Panc1 (cell line): ENCODE data around the gene CDCA7L. TPM values are rescaled to one million over a fixed set of nuclear protein-coding genes. Genes with fewer than 3 reads are reported as not detected.
"Not testable (repeated sequence)": the region's sequence is repeated elsewhere in the genome, so short reads cannot be mapped to it uniquely, and the experiment has no call there.

ENCODE experiments used
- ATAC-seq: fragments of 200-7000 bp; cut with Tn5 transposase; 2 replicates; pipeline ENCODE4 v1.9.1; 2020; ENCODE audit warnings: mild to moderate bottlenecking, moderate library complexity
- BruUV-seq: library from RNA; stranded (reverse); fragments of 400-500 nt; replicated peaks from 2 replicates; lab custom pipeline; 2021; lab: Mats Ljungman, UMichigan
- CTCF ChIA-PET: fragments of 300-600 bp; sonication (Branson Sonifier 250); formaldehyde crosslinking; loops from one replicate; lab custom pipeline; 2022; ENCODE audit warnings: antibody characterized with exemption; lab: Charles Lee
- POLR2A ChIA-PET: fragments of 300-600 bp; sonication (Branson Sonifier 250); formaldehyde crosslinking; loops from one replicate; lab custom pipeline; 2022; ENCODE audit warnings: antibody characterized with exemption; lab: Charles Lee
- DNase-seq: peaks from one replicate; pipeline ENCODE4 v3.0.0-alpha.2; 2010; ENCODE audit warnings: low read depth, low spot score
- H3K27ac ChIP-seq: 2 replicates; pipeline ENCODE4 v1.5.1; 2011; ENCODE audit warnings: mild to moderate bottlenecking, low read length, inconsistent platforms
- H3K27me3 ChIP-seq: fragments of 200-500 bp; sonication (Bioruptor generic); 2 replicates; pipeline ENCODE4 v1.6.0; 2014; ENCODE audit warnings: low read length, inconsistent platforms; ENCODE audit not compliant: control insufficient read depth, insufficient read depth
- H3K36me3 ChIP-seq: fragments of 200-500 bp; sonication (Bioruptor generic); 2 replicates; pipeline ENCODE4 v1.5.1; 2014; ENCODE audit warnings: inconsistent platforms, mild to moderate bottlenecking, low read length, moderate library complexity; ENCODE audit not compliant: control insufficient read depth, insufficient read depth
- H3K4me1 ChIP-seq: 2 replicates; pipeline ENCODE4 v1.5.1; 2011; ENCODE audit warnings: inconsistent platforms, mild to moderate bottlenecking, low read length, moderate library complexity; ENCODE audit not compliant: control insufficient read depth, insufficient read depth
- H3K4me3 ChIP-seq, 2 experiments: 2 replicates each; pipeline ENCODE4 v1.5.1; 2011 to 2012; ENCODE audit warnings: low read depth in 2 of 2, low read length in 2 of 2, mild to moderate bottlenecking in 2 of 2, inconsistent platforms in 1 of 2, moderate library complexity in 1 of 2
- H3K9me3 ChIP-seq: fragments of 200-500 bp; sonication (Bioruptor generic); 2 replicates; pipeline ENCODE4 v1.5.1; 2014; ENCODE audit warnings: low read depth, mild to moderate bottlenecking, inconsistent platforms, low read length, moderate library complexity; ENCODE audit not compliant: control insufficient read depth, insufficient read depth
- POLR2AphosphoS5 ChIP-seq: IDR thresholded peaks from 2 replicates; pipeline ENCODE4 v1.6.1; 2012; ENCODE audit warnings: mild to moderate bottlenecking, low read depth, low read length, moderate library complexity
- SIN3A ChIP-seq: IDR thresholded peaks from 2 replicates; pipeline ENCODE4 v1.6.1; 2012; ENCODE audit warnings: low read depth, mild to moderate bottlenecking, low read length, moderate library complexity, borderline replicate concordance; ENCODE audit not compliant: insufficient read depth
- TCF7L2 ChIP-seq: IDR thresholded peaks from 2 replicates; pipeline ENCODE4 v1.6.1; 2011; ENCODE audit warnings: mild to moderate bottlenecking, low read depth, low read length, inconsistent platforms
- in situ Hi-C: cut with HindIII; loops from 2 replicates; pipeline ENCODE4 v1.10.0; 2016; ENCODE audit warnings: low sequenced_read_pairs, low pct_unique_long_range_greater_than_20kb
- intact Hi-C: fragments of 100-400 bp; cut with micrococcal nuclease; formaldehyde crosslinking; loops from one replicate; pipeline ENCODE4 v1.10.0; 2022; ENCODE audit not compliant: unreplicated experiment
- total RNA-seq: library from RNA; stranded (reverse); gene quantifications from one replicate; pipeline ENCODE4 v1.2.1, GENCODE V29; 2021; ENCODE audit not compliant: unreplicated experiment
- TF ChIP-seq, protein P1 (sequence below): fragments of 450-650 bp; IDR thresholded peaks from 2 replicates; pipeline ENCODE4 v1.5.1; 2017; ENCODE audit warnings: mild to moderate bottlenecking
- TF ChIP-seq, protein P2 (sequence below), 2 experiments: IDR thresholded peaks; 2 replicates each; pipeline ENCODE4 v1.6.1; 2011 to 2012; ENCODE audit warnings: low read depth in 2 of 2, control low read depth in 1 of 2, low read length in 1 of 2, mild to moderate bottlenecking in 1 of 2, moderate library complexity in 1 of 2; ENCODE audit not compliant: insufficient read depth in 1 of 2

Gene CDCA7L
- total RNA-seq, 1 experiment from 2014 or later: 46.1 TPM

DNA sequence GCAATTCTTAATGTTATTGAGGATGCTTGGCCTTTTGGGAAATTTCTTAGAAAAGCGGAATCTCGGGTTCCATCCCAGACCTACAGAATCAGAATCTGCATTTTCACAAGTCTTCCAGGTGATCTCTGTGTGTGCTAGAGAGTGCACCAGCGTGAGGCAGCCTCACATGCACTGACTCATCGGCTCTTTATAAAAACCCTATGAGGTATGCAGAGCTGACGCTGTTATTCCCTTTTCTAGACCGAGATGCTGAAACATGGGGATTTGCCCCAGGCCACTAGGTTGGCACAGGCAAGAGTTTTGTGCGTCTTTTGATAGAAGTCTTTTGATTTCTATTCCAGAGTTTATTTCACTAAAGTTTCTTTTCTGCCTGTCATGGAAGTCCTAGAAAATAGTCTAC, 61.2 kb downstream of the CDCA7L start:
- H3K4me1 ChIP-seq: no peaks in the 10 kb centered on the region
- intact Hi-C loops (no loop called here), in situ Hi-C loops (no loop called here)
- H3K27ac ChIP-seq: no peak overlapping the region
- H3K27me3 ChIP-seq: peaks cover 4% of the 10 kb centered on the region; the same call in 1 of the 2 replicates
- no peaks in the 10 kb centered on the region for H3K36me3 ChIP-seq
- ChIA-PET POLR2A (no interaction called here), CTCF (no interaction called here)
- no peak for ATAC-seq
- H3K4me3 ChIP-seq: no peak overlapping the region
- BruUV-seq: no TSS peak
- TF ChIP-seq, protein P1, sequence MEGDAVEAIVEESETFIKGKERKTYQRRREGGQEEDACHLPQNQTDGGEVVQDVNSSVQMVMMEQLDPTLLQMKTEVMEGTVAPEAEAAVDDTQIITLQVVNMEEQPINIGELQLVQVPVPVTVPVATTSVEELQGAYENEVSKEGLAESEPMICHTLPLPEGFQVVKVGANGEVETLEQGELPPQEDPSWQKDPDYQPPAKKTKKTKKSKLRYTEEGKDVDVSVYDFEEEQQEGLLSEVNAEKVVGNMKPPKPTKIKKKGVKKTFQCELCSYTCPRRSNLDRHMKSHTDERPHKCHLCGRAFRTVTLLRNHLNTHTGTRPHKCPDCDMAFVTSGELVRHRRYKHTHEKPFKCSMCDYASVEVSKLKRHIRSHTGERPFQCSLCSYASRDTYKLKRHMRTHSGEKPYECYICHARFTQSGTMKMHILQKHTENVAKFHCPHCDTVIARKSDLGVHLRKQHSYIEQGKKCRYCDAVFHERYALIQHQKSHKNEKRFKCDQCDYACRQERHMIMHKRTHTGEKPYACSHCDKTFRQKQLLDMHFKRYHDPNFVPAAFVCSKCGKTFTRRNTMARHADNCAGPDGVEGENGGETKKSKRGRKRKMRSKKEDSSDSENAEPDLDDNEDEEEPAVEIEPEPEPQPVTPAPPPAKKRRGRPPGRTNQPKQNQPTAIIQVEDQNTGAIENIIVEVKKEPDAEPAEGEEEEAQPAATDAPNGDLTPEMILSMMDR: no peak
- TF ChIP-seq TCF7L2 (no peak), POLR2AphosphoS5 (no peak), SIN3A (no peak)
- TF ChIP-seq, protein P2, sequence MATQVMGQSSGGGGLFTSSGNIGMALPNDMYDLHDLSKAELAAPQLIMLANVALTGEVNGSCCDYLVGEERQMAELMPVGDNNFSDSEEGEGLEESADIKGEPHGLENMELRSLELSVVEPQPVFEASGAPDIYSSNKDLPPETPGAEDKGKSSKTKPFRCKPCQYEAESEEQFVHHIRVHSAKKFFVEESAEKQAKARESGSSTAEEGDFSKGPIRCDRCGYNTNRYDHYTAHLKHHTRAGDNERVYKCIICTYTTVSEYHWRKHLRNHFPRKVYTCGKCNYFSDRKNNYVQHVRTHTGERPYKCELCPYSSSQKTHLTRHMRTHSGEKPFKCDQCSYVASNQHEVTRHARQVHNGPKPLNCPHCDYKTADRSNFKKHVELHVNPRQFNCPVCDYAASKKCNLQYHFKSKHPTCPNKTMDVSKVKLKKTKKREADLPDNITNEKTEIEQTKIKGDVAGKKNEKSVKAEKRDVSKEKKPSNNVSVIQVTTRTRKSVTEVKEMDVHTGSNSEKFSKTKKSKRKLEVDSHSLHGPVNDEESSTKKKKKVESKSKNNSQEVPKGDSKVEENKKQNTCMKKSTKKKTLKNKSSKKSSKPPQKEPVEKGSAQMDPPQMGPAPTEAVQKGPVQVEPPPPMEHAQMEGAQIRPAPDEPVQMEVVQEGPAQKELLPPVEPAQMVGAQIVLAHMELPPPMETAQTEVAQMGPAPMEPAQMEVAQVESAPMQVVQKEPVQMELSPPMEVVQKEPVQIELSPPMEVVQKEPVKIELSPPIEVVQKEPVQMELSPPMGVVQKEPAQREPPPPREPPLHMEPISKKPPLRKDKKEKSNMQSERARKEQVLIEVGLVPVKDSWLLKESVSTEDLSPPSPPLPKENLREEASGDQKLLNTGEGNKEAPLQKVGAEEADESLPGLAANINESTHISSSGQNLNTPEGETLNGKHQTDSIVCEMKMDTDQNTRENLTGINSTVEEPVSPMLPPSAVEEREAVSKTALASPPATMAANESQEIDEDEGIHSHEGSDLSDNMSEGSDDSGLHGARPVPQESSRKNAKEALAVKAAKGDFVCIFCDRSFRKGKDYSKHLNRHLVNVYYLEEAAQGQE (IDR thresholded peaks at IDR 0.05; ENCODE audit: insufficient read depth in 1 of 2, low read depth in 2 of 2, low read length in 1 of 2): no peak
- H3K9me3 ChIP-seq: no peaks in the 10 kb centered on the region
- no peak for DNase-seq

DNA sequence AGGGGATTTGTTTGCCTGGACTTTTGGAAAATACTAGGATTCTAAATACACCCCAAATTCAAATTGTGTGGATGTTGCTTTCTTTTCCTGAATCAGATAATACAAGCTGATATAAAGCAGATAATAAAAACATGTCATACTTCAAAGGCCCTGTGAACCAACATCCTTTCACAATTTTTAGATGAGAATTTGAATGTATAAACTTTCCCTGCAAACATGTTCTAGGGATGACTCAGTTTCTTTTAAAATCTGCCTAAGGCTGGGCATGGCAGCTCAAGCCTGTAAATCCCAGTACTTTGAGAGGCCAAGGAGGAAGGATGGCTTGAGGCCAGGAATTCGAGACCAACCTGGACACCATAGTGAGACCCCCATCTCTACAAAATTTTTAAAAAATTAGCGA, 62.2 kb downstream of the CDCA7L start:
- H3K9me3 ChIP-seq, CTCF ChIA-PET, H3K27me3 ChIP-seq, H3K4me1 ChIP-seq, ATAC-seq, in situ Hi-C loops, DNase-seq, H3K27ac ChIP-seq, H3K36me3 ChIP-seq, intact Hi-C loops, POLR2A ChIA-PET, BruUV-seq, H3K4me3 ChIP-seq: not testable (repeated sequence)

DNA sequence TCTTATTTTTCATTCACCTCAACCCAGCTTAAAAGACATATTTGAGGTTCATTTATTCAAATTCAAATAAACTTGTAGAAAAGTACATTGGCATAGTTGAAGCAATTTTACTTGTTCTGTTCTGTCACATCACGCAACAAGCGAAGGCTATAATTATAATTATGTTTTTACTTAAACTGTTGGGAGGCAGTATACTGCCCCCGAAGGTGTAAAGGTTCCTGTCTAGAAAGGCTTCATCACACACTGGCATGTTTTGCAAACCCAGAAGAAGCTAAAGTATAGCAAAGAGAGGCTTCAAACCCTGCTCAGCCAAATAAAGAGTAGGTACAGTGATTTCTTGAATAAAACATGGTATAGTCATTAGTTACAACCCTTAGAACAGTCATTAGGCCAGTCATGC, 62.6 kb downstream of the CDCA7L start:
- ChIA-PET CTCF (no interaction called here), POLR2A (no interaction called here)
- Histone ChIP-seq H3K4me1 (no peaks in the 10 kb centered on the region), H3K36me3 (no peaks in the 10 kb centered on the region), H3K9me3 (no peaks in the 10 kb centered on the region), H3K27me3 (peaks cover 4% of the 10 kb centered on the region; the same call in 1 of the 2 replicates), H3K4me3 (no peak overlapping the region), H3K27ac (no peak overlapping the region)
- DNase-seq (no peak), ATAC-seq (no peak)
- no TSS peak for BruUV-seq
- intact Hi-C loops (no loop called here), in situ Hi-C loops (no loop called here)
- TF ChIP-seq TCF7L2 (no peak), SIN3A (no peak)
- TF ChIP-seq, protein P1: no peak; the same call in 1 of the 2 replicates
- TF ChIP-seq, protein P2 (IDR thresholded peaks at IDR 0.05; ENCODE audit: insufficient read depth in 1 of 2, low read depth in 2 of 2, low read length in 1 of 2): no peak
